GM20000 (cell line): ENCODE results near the gene CTNNA2.

ENCODE experiments used
- DNase-seq: peaks from one replicate; pipeline ENCODE4 v3.0.0; 2012; ENCODE audit warnings: low spot score
- TF ChIP-seq, protein P1 (sequence below): IDR thresholded peaks from 2 replicates; pipeline ENCODE4 v1.5.1; 2012; ENCODE audit warnings: mild to moderate bottlenecking, control low read depth; ENCODE audit errors: extremely low read depth, missing control alignments

CTNNA2 gene

DNA sequence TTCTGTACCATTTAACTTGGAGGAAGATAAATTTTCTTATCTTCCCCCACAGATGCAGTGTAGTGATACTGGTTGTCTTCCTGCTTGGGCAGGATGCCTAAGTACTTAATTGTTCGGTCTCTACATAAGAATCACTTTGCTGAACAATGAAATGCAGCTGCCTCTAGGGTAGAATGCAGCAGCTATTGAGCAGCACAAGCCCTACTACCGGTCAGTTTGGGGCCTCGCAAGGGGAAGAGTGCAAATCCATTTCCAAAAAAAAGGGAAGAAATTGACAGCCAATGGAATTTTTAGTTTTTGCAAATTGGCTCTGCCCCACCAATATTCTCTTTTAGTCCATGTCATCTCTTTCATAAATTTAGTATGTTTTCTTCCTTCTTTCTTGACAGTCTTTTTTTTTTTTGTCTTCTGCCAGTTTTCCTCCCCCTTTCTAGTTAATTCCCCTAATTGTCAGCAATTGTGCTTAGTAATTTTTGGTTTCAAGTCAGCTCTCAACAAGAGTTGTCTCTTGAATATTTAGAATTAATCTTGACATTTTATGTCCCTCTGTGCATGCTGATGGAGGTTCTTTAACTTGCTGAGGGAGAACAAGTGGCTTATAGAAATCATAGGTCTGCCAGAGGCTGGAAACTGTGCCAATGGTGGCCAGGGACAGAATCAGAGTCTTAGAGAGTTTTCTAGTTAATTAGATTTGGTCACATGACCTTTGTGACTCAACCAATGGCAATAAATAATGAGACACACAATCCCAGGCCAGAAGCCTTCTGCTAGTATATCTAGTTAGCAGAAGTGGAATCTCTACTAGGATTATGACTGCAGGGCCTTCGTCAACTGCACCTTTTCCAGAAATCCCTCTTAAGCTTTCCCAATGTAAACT lies 270.0 kb downstream of the CTNNA2 start:
- TF ChIP-seq, protein P1, sequence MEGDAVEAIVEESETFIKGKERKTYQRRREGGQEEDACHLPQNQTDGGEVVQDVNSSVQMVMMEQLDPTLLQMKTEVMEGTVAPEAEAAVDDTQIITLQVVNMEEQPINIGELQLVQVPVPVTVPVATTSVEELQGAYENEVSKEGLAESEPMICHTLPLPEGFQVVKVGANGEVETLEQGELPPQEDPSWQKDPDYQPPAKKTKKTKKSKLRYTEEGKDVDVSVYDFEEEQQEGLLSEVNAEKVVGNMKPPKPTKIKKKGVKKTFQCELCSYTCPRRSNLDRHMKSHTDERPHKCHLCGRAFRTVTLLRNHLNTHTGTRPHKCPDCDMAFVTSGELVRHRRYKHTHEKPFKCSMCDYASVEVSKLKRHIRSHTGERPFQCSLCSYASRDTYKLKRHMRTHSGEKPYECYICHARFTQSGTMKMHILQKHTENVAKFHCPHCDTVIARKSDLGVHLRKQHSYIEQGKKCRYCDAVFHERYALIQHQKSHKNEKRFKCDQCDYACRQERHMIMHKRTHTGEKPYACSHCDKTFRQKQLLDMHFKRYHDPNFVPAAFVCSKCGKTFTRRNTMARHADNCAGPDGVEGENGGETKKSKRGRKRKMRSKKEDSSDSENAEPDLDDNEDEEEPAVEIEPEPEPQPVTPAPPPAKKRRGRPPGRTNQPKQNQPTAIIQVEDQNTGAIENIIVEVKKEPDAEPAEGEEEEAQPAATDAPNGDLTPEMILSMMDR, result no peak
- DNase-seq, result no peak

DNA sequence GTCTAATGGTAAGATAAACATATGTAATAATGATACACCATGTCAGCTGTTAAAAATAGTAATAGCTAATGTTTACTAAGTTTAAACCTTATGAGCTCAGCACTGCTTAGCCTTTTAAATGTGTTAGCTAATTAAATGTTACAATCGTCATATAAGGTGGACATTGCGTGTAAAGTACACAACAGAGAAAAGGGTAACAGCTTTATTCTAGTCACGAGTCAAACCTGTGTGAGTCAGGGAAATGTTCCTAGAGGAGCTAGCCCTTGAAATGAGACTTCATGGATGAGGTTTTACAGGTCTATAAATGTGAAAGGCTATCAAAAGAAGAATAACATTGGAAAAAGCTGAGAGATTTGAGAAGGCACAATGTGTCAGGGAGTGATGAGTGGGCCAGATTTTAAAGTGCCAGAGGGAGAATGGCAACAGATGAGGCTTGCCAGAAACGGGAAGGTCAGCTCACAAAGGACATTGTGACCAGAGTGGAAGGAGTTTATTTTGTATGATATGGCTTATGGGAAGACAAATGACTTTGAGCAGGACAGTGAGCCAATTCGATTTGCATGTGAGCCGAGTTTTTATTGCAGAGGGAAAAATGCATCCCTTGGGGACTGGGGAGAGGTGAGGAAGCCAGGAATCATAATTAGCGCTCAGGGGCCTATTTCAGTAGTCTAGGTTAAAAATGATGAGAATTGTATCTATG lies 276.3 kb downstream of the CTNNA2 start:
- TF ChIP-seq, protein P1, result no peak
- DNase-seq, result no peak

DNA sequence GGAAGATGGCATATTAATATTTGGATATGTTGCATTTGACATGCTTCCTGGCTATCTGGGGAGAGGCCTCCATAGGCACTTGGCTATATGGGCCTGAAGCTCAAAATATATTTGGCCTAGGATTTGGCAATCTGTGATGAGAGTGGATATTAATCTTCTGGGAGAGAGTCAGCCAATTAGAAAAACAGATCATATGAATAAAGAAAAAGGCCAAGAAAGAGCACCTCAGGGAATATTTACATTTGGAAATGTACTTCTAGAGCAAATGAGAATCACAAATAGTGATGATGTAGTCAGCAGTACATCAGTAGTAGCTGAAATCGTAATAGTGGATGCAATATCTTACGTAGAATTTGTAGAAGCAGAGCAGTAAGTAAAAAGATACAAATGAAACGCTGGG lies 277.0 kb downstream of the CTNNA2 start:
- TF ChIP-seq, protein P1, result no peak
- no peak for DNase-seq

DNA sequence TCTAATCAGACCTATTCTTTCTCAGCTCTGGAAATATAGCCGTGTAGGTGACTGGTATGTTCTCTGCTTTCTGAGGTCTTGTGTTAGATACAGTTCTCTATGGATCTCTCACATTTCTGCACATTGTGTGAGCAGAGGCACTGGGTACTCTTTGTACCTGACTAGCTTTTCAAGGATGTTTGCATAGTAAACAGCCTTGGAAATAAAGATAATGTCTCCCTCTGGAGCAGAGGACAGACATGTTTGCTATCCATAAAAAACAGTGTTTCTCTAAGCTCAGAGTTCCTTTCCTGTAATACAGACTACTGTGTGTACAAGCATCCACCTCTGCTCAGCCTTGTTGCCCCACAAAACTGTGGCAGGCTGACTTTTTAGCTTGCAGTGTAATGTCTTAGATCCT lies 279.2 kb downstream of the CTNNA2 start:
- TF ChIP-seq, protein P1, result no peak
- DNase-seq, result no peak

DNA sequence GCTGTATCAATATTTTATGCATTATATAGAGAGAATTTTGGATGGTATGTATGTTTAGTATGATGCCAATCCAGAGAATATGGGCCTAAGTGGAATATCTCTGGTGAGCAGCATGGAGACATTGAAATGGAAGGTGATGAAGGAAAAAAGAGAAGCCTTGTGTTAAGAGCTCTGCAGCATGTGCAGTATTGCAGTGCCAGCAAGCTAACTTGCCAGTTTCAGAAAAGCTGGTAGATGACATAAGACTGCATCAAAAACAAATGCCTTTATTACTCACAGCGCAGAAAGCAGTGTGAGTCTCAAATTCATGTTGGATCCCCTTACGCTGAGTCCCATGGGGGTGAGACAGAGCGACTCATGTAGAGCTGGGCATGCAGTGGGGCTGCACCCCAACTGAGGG lies 280.2 kb downstream of the CTNNA2 start:
- TF ChIP-seq, protein P1, result no peak
- no peak for DNase-seq

DNA sequence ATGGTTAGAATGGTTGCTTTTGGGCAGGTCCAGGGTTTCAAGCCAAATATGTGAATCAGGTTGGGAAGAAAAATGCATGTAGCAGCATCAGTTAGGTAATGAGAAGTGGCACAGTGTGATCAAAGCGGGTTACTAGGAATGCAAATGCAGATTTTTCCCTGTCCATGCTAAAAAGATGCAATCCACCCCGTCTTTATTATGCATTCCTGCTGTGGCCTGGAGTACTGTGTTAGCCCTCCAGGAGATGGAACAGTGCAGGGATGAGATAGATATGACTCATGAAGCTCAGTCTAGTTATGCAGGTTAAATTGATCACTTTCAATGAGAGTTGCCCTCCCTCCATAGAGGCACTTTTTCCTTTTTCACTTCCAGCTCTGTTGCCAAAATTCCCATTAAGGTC lies 283.8 kb downstream of the CTNNA2 start:
- TF ChIP-seq, protein P1, result no peak
- DNase-seq, result no peak

DNA sequence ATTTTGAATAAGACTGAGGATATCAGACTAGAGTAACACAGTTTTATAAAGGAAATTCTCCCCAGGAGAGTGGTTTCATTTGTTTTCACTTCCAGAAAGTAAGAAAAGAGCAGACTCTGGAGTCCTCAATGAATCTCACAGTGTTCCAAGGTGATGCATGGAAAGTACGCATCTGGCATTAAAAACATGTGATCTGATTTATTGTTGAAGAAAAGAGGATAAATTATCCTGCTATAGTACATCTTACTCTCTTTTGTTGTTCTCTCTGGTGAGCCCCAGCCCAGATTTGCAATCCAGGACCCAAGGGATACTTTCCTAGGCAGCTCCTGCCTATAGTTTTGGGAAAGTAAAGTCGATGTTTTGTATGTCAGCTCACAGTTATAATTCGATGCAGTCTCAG lies 285.9 kb downstream of the CTNNA2 start:
- TF ChIP-seq, protein P1, result no peak
- no peak for DNase-seq
